ENCODE measurements around the gene CCDC92.
A peak's percentile ranks its signal among the peaks of the same experiment; 100 is the strongest.
"Not testable (repeated sequence)": the region's sequence is repeated elsewhere in the genome, so short reads cannot be mapped to it uniquely, and the experiment has no call there.

Gene CCDC92

DNA sequence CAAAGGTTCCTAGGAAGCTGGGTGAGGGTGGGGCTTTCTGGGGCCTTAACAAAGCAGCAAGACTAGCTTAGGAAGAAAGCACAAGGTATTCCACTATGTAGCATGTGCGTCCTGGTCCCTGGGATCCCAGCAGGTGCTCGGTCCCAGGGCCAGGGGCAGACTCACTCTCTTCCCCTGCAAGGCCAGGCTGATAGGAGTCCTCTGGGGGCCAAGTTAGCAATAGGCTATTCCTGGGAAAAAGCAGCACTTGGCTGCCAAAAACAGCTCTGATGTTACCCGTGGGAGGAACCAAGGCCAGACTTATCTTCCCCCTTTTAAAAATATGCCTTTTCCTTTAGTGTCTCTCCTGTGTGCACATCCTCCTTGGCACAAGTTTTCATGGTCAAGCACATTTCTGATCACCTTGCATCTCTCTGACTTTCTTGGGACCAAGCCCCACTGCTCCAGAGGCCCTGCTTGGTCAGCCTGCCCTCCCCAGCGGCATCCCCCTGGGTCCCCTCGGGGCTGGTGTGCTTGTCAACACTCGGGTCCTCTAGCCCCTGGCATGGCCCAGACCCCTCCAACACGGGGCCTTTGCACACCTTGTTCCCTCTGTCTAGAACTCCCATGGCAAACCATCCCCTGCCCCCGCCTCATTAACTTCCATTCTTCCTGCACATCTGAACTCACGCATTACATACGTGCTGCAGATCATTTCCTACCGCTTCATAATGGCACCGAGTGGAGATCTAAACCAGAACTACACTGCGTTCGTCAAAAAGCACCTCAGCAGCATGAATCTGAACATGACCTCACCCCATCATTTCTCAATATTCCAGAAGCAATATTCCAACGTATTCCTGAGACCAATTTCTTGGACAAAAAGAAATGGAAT, 21.9 kb downstream of the CCDC92 start:
- no peak for DNase-seq (ENCODE audit: low read depth in 4 of 4, low spot score in 1 of 4)

DNA sequence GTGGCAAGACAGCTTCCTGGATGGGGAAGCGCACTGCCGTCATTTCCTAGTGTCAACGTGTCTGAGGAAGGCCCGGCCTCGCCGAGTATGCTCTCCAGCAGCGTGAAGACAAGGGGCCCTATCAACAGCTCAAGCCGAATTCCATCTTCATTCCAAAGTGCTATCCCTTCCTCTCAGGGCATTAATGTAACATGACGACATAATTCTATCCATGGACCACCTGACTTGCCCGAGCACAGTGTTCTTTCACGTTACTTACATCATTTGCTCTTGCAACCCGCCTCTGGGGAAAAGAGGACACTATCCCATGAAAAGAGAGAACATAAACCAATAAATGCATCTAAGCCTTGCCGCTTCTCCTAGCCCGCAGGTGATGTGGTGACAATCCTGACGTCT, 22.9 kb downstream of the CCDC92 start:
- no peak for DNase-seq (ENCODE audit: low read depth in 4 of 4, low spot score in 1 of 4)

DNA sequence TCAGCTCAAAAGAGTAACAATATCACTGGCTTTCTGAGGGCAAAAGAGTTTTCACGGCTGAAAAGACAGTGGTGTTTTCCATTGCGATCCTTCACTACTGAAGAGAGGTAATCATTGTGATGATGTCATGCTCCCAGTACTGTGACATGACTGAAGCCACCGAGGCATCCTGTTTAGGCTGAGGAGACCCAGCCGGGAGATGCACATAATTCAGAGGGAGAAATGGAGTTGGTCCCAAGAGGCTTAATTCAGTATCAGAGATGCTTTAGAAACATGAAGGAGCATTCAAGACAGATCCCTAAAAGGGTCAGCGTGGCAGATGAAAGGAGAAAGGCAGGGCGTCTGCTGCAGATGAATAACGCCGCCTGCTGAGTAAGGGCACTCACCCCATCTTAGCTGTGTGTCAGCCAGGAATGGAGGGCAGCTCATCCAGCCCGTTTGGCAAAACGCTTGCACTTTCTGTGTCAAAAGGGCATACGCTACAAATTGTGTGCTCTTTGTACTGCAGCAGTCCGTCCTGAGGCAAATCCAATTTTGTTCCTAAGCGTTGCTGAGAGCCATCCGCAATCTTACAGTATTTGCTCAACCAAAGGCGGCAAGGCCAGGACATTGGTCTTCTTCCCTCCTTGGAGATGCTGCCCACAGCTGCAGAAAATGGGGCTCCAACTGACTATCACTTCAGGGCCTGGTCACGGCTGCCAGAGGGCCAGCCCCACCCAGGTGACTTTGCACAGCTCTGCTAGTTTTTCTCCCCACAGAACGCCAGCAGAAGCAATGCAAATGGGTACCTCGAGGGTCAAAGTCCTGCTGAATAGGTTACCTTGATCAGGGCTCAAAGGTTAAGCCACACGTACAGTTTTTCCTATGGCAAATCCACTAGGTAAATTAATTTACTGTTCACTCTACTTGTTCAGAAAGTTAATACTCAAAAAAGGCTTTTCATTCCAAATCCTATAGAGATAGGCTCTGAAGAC, 23.5 kb downstream of the CCDC92 start:
- no peak for DNase-seq (ENCODE audit: low read depth in 4 of 4, low spot score in 1 of 4)

DNA sequence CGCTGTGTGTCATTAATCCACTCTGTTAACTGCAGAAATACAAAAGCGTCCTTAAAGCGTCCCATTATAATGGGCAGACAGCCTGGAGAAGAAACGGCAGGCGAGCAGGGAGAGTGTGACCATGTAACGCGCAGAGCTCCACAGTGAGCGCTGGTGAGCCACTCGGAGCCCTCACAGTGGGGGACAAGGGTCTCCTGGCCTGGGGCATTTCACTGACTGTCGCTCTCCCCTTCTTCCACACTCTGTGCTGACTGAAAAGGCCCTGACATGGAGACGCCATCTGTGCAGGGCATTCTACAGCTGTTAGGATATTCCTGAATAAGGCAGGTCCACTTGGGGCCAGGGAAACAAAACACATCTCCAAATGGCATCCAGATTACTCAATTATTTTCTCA, 24.2 kb downstream of the CCDC92 start:
- no peak for DNase-seq (ENCODE audit: low read depth in 4 of 4, low spot score in 1 of 4)

DNA sequence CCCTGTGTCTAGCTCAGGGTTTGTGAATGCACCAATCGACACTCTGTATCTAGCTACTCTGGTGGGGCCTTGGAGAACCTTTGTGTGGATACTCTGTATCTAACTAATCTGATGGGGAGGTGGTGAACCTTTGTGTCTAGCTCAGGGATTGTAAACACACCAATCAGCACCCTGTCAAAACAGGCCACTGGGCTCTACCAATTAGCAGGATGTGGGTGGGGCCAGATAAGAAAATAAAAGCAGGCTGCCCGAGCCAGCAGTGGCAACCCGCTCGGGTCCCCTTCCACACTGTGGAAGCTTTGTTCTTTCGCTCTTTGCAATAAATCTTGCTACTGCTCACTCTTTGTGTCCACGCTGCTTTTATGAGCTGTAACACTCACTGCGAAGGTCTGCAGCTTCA, 25.1 kb downstream of the CCDC92 start:
- not testable (repeated sequence) for DNase-seq (ENCODE audit: low read depth in 4 of 4, low spot score in 1 of 4)

DNA sequence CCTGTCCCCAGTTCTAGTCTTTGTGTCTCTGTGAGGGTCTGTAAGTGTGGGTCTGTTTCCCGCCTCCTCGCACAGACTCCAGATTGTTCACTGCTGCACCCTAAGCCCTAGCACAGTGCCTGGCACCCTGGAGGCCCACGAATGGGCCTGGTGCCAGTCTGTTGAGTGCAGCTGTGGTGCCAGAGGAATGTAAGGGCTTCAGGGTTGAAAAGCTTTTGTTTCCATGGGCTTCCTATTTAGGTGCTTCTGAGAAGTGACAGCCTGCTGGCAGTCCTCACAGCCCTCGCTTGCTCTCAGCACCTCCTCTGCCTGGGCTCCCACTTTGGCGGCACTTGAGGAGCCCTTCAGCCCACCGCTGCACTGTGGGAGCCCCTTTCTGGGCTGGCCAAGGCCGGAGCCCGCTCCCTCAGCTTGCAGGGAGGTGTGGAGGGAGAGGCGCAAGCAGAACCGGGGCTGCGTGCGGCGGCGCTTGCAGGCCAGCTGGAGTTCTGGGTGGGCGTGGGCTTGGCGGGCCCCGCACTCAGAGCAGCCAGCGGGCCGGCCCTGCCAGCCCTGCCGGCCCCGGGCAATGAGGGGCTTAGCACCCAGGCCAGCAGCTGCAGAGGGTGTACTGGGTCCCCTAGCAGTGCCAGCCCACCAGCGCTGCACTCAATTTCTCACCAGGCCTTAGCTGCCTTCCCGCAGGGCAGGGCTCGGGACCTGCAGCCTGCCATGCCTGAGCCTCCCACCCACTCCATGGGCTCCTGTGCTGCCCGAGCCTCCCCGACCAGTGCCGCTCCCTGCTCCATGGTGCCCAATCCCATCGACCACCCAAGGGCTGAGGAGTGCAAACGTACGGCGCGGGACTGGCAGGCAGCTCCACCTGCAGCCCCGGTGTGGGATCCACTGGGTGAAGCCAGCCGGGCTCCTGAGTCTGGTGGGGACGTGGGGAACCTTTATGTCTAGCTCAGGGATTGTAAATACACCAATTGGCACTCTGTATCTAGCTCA, 25.8 kb downstream of the CCDC92 start:
- DNase-seq (ENCODE audit: low read depth in 4 of 4, low spot score in 1 of 4): not testable (repeated sequence)

DNA sequence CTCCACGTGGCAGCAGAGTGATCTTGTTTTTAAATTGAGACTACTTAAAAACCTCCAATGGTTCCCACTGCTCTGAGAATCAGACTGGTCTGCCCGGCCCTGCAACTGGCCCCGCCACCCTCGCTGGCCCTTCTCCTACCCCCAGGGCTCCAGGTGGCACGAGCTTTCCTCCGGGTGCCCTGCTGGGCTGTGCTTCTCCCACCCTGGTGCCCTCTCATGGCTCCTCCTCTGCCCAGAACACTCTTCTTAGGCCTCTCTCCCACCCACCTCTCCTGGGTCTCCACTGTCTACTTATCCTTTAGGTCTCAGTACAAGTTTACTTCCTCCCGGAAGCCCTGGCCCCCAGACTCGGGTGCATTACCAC, 26.5 kb downstream of the CCDC92 start:
- DNase-seq (ENCODE audit: low read depth in 4 of 4, low spot score in 1 of 4): no peak

DNA sequence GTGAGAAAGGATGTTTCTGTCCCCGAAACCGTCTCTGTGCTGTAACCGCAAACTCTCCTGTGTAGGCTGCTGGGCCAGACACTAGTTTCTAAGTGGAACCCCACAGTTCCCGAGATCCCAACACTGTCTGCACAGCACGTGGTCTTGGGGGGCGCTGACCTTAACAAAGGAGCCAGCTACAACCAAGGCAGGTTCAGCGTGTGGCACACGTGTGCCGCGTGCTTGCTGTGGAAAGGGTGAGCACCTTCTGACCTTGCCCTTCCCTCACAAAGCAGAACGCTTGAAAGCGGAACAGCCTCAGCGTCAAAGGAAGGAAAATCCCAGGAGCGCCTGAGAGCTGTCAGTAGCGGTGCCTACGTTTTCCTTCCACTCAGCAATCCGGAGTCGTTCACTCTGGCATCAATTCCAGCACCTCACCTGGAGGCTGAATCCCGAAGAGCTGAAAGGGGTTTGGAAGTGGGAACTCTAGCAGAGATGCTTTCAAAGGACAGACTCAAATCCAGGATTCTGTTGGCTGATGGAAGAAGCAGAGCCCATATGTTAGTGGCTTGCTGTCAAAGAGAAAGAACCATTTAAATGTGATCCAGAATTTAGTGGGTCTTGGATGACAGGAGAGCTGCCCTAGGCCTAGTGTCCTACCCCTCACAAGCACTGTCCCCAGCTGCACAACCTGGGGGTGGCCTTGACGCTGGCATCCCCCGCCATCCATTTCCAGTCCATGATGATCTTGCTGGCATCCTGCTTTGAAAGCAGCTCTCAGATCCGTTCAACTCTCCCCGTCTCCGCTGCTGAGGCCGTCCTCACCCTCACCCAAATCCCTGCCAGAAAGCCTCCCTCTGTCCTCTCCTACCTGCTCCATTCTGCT, 27.1 kb downstream of the CCDC92 start:
- DNase-seq (ENCODE audit: low read depth in 4 of 4, low spot score in 1 of 4): no peak

DNA sequence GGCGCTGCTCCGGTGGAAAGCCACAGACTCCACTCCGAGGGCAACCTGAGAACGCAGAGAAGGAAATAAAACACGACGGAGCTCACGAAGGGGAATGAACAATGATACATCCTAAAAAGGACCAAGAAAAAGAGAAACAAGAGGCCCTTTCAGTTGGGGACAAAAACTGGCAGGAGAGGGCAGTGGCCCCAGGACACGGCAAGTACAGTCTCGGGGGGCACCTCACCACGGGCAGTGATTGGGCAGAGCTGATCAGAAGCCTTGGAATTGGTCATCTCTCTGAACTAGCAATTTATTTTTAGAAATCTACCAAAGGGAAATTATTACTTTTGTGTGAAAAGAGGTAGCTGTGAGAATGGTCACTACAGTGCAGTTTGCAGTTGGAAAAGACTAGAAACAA, 27.9 kb downstream of the CCDC92 start:
- no peak for DNase-seq (ENCODE audit: low read depth in 4 of 4, low spot score in 1 of 4)

DNA sequence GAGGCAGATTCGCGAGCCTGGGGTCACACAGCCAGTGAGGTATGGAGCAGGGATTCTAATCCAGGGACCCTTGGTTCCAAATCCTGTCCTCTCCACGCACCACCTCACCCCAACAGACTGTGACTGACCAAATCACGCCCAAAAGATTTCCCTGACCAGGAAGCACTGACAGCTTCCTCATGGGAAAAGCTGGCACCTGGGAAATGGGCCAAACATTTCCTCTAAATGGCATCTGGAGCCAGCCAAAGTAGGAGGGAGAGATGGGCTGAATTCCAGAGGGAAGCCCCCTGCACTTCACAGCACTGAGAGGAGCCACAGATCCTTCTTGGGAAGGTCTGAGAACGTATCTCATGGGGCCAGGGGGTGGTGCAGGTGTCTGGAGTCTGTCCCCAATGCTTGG, 28.8 kb downstream of the CCDC92 start:
- DNase-seq (ENCODE audit: low read depth in 4 of 4, low spot score in 1 of 4): no peak

DNA sequence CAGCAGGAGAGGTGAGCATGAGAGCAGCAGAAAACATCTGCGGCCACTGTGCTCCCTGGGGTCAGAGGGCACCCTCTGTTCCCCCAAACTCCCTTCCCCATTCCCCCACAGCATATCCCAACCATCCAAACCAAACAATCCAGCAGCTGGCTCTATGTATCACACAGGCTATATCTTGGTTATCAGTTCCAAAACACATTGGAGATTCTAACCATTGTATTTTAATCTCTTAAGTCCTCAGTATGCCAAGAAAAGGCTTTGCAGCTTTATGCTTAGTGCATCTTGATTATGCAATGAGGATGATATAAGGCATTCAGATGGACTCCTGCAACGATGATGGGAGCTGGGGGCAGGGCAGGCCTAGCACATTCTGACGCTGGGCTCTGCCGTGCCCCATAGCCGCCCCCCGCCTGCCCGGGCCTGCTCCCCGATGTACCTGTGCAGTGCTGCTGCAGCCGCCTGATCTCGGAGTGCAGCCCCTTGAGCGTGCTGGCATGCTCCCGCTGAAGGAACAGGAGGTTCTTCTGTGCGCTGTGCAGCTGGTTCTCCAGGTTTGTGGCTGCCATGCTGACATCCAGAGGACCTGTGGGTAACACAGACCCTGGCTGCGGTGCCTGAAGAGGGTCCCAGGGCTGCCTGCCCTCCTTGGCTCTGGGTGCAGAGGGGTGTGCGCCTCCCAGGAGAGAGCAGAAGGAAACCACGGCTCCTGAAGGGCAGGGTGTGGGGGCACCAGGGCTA, 29.6 kb downstream of the CCDC92 start:
- DNase-seq (ENCODE audit: low read depth in 4 of 4, low spot score in 1 of 4): no peak

DNA sequence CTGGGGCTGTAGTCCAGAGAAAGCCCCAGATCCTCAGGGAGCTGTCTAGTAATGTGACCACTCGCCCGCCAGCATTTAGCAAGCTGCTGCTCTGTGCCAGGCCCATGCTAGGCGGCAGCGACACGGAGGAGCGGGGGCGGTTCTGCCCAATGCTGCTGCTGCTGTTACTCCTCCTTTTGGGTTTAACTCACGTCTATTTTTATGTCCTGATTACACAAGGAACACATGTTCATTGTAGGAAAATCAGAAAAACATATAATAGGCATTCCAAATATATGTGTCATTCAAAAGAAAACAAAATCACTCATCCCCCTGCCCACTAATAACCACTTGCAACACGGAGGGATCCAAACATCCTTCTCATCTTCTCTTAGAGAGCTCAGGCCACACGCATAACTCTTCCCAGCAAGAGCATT, 30.4 kb downstream of the CCDC92 start:
- DNase-seq (ENCODE audit: low read depth in 4 of 4, low spot score in 1 of 4): no peak

DNA sequence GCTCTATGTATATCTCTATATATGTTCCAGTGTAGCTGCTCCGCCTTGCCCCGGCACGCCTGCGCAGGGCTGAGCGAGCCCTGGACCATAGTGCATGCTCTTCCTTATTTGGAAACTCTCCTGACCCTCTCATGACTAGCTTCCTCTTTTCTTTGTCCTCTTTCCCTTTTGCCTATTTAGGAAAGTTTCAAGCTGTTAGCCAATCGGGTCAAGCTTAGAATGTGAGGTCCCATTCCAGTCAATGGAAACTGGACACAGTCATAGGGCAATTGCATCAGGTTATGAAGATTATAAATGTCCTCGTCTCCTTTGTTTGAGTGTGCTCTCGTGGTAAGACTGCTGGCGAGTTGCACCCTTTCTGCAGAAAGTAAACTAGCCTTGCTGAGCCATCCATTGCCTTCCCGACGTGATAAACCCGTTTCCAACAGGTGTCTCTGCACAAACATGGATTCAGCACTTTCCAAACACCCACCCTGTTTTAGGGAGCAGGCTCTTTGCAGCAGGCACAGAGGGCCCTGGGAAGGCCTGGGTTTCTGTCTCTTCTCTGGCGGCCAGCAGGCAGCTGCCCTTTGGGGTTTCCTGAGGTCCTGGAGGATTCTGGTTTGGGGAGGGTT, 30.9 kb downstream of the CCDC92 start:
- DNase-seq (ENCODE audit: low read depth in 4 of 4, low spot score in 1 of 4): no peak

DNA sequence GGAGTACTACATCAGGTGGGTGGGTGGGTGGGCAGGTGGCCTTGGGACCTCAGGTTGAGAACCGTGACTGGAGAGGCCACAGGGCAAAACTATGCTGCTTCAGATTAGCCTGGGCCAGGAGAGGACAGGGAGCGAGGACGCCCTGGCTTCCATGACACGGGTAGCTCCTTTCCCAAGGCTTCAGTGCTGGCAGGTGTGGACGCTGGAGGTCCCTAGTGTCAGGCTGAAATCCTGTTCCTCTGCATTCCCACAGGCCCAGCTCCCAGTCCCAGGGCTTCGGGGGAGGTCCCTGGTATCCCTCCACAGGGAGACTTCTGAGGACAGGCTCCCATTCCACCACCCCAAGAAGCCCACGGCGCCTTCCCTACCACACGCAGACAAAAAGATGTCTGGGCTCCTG, 31.6 kb downstream of the CCDC92 start:
- DNase-seq (ENCODE audit: low read depth in 4 of 4, low spot score in 1 of 4): no peak

DNA sequence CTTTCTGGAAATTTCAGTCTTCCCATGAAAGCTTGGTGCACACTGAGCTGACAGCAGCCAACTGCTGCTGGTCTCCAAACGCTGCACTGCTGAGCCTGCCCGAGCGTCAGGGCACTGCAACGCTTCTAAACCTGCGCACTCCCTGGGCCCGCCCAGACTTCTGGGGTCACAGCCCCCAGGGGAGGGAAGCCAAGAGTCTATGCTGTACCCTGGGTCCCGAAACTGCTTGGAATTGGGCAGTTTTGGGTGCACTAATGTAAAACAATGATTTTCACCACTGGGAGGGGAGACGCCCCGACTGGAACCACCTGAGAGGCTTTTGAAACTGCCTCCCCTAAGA, 32.0 kb downstream of the CCDC92 start:
- DNase-seq (ENCODE audit: low read depth in 4 of 4, low spot score in 1 of 4): no peak

DNA sequence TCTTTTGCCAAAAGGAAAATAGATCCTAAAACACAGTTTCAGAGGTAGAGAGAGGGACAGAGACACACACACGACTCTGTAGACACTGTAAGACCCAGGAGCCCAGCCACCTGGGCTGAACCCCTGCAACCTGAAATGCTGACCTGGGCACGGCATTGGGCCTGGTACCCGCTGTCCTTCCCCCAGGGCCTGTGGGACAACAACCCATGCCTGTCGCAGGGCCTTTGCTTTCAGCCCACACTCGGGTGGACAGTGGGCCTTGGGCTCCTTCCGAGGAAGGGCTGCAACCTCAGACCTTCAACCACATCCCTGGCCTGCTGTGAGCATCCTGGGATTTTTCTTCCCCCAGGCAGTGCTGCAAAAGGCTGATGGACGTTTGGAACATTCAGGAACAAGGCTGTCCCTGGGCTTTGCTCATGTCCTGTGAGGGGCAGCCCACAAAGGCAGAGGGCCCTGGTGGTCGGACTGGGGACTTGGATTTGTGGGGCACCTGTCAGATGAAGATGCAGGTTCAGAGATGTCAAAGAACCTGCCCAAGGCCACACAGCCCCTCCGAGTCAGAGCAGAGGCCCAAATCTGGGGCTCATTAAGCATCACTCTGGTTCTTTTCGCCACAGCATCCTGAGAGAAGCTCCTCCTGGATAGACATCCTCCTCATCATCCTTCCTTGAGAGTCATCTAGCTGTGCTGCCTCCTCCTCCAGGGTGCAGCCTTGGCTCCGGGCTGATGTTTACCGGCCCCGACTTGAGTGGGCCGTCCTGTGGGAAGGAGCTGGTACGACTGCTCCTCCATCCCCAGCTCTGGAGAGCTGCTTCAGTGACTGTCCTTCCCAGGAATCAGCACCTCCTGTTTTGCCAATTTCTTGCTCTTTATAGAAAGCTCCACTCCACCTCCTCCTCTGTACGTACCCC, 32.7 kb downstream of the CCDC92 start:
- no peak for DNase-seq (ENCODE audit: low read depth in 4 of 4, low spot score in 1 of 4)

DNA sequence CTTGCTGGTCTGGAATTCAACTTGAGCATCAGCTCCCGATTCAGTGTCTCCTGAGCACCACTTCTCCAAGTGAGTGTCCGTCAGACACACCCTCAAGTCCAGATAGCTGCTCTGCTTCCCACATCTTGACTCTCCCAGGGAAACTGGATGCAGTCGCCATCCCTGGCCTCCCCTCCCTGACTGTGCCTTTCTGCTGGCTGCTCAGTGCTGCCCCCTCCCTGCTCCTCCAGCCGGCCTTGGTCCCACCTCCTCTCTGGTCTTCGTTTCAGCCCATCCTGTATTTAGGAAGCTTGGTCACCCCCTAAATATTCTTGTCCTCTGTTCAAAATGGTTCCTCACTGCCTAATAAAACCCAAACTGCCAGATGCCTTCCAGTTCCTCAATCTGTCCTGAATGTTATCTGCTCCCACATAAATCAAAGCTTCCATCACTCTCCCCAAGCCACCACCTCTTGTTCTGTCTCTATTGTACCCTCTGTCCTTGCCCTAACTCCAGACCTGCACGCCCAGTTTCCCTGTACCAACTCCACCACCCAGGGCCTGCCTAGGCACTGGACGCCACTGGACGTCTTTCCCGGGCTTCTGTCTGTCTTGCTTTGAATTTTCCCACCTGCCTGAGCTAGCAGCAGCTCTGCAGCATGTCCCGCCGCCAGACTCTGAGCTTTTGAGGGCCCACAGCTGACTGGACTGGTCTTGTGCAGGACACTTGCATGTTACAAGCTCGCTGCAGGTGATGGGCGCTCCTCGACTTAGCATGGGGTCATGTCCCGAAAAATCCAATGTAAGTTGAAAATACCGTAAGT, 33.8 kb downstream of the CCDC92 start:
- DNase-seq (ENCODE audit: low read depth in 4 of 4, low spot score in 1 of 4): peak in 1 of 4 experiments; percentile 8
